Measurements from ENCODE around the gene UQCC5. TPM values are rescaled to one million over a fixed set of nuclear protein-coding genes. Genes with fewer than 3 reads are reported as not detected.

UQCC5 gene
- total RNA-seq, 2 donors from 2014 or later, result 0.78 to 7.3 TPM

DNA sequence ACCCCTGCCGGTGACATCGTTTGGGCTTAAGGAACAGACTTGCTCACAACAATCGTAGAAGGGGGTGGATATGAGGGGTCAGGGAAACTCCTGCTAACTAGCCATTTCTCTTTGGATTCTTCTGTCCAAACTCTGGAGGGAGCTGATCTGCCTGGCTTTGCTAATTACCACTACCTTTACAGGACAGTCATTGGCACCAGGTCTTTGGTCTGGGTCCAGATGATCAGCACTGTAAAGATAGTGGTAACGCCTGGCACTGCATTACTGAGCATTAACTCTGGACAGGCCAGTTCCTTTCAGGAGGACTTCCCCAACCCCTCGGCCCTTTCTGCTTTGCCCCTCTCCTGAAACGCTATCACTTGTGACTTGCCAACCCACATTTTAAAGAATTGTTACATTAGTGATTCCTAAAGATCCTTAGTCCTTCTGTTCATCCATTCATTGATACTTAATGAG lies 788 bp downstream of the UQCC5 start:
- Histone ChIP-seq H3K36me3 (replicated peaks in 1 of 2; ENCODE audit: insufficient read depth in 1 of 2, low read depth in 2 of 2) (no peaks in the 10 kb centered on the region), H3K27ac (peak overlapping the region; percentile 84 to 96 (median 92)), H3K4me1 (peaks cover 55% of the 10 kb centered on the region), H3K4me3 (peak overlapping the region; percentile 28 to 61), H3K27me3 (no peaks in the 10 kb centered on the region), H3K9me3 (no peaks in the 10 kb centered on the region)
- TF ChIP-seq POLR2A (IDR thresholded peaks at IDR 0.05), result no peak
- TF ChIP-seq, protein P1, sequence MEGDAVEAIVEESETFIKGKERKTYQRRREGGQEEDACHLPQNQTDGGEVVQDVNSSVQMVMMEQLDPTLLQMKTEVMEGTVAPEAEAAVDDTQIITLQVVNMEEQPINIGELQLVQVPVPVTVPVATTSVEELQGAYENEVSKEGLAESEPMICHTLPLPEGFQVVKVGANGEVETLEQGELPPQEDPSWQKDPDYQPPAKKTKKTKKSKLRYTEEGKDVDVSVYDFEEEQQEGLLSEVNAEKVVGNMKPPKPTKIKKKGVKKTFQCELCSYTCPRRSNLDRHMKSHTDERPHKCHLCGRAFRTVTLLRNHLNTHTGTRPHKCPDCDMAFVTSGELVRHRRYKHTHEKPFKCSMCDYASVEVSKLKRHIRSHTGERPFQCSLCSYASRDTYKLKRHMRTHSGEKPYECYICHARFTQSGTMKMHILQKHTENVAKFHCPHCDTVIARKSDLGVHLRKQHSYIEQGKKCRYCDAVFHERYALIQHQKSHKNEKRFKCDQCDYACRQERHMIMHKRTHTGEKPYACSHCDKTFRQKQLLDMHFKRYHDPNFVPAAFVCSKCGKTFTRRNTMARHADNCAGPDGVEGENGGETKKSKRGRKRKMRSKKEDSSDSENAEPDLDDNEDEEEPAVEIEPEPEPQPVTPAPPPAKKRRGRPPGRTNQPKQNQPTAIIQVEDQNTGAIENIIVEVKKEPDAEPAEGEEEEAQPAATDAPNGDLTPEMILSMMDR (IDR thresholded peaks at IDR 0.05), result peak in 1 of 7 experiments; percentile 23
- no peak for ATAC-seq
- 0 to 1% methylated on average over 6 of the region's 6 CpGs for WGBS, 2 donors
- intact Hi-C loops (cut with DNase I), result loop anchor here (10.0 kb wide), 1 partner anchor 82 kb away; the partner anchor contains the start of genes NISCH and TNNC1
- no peak for DNase-seq

GRCh38 chr3:52537726-52538421 lies 1.5 kb downstream of the UQCC5 start:
- intact Hi-C loops (cut with DNase I), result loop anchor here (10.0 kb wide), 1 partner anchor 83 kb away; the partner anchor contains the start of genes NISCH and TNNC1
- DNase-seq (peak in 1 of 4 donors; percentile 15), ATAC-seq (no peak)
- Histone ChIP-seq H3K36me3 (replicated peaks in 1 of 2; ENCODE audit: insufficient read depth in 1 of 2, low read depth in 2 of 2) (no peaks in the 10 kb centered on the region), H3K27me3 (no peaks in the 10 kb centered on the region), H3K9me3 (no peaks in the 10 kb centered on the region), H3K4me1 (peaks cover 50% of the 10 kb centered on the region), H3K4me3 (no peak overlapping the region), H3K27ac (peak overlapping the region in 3 of 4 donors; percentile 84 to 96 (median 93))
- TF ChIP-seq, protein P1 (IDR thresholded peaks at IDR 0.05), result no peak
- no peak for TF ChIP-seq POLR2A (IDR thresholded peaks at IDR 0.05)
- 39 to 52% methylated on average over 7 of the region's 7 CpGs for WGBS, 2 donors

DNA sequence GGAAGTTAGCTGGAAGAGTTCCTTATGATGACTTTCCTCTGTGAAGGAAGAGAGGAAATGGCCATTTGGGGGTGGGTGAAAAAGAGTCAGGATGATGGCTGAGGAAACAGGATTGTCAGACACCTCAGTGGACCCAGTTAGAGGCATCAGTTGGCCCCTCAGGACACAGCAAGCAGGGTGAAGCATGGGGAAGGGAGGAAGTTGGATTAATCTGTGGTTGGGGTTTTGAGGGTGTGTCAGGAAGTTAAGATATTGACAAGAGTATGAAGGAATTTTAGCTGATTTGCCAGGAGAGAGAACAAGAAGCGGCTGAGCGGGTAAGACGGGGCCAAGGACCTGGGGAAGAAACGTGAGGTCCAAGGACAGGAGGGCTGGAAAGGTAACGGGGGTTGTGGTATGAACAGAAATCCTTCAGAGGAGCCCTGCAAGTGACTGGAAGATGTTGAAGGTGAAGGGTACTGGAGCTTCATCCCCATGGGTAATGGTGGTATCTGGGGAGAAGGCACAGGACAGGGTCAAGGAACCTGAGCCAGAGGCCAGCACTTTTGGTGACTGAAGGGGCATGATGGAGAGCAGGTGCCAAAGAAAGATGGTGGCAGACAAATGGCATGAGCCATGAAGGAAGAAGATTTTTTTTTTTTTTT lies 2.7 kb downstream of the UQCC5 start:
- Histone ChIP-seq H3K4me1 (peaks cover 43% of the 10 kb centered on the region), H3K27me3 (no peaks in the 10 kb centered on the region), H3K36me3 (replicated peaks in 1 of 2; ENCODE audit: insufficient read depth in 1 of 2, low read depth in 2 of 2) (no peaks in the 10 kb centered on the region), H3K9me3 (no peaks in the 10 kb centered on the region), H3K27ac (peak overlapping the region in 1 of 4 donors; percentile 6), H3K4me3 (no peak overlapping the region)
- peak in 1 of 4 donors; percentile 7 for DNase-seq
- WGBS, 2 donors, result 59 to 71% methylated on average over 5 of the region's 5 CpGs
- intact Hi-C loops (cut with DNase I), result loop anchor here (10.0 kb wide), 1 partner anchor 84 kb away; the partner anchor contains the start of genes NISCH and TNNC1
- TF ChIP-seq POLR2A (IDR thresholded peaks at IDR 0.05), result no peak
- TF ChIP-seq, protein P1 (IDR thresholded peaks at IDR 0.05), result no peak
- no peak for ATAC-seq

- H3K27ac ChIP-seq, result no peak overlapping the region
Measured at GRCh38 chr3:52541050-52541449, 4.6 kb downstream of the UQCC5 start.

More at GRCh38 chr3:52541050-52541449, 4.6 kb downstream of the UQCC5 start:
- intact Hi-C loops (cut with DNase I), result no loop called here
- Histone ChIP-seq H3K27me3 (no peaks in the 10 kb centered on the region), H3K4me1 (peaks cover 34% of the 10 kb centered on the region), H3K4me3 (no peak overlapping the region), H3K9me3 (no peaks in the 10 kb centered on the region), H3K36me3 (replicated peaks in 1 of 2; ENCODE audit: insufficient read depth in 1 of 2, low read depth in 2 of 2) (no peaks in the 10 kb centered on the region)
- TF ChIP-seq, protein P1 (IDR thresholded peaks at IDR 0.05), result no peak
- no peak for TF ChIP-seq POLR2A (IDR thresholded peaks at IDR 0.05)
- ATAC-seq, result no peak
- WGBS, 2 donors, result 78% methylated on average over 2 of the region's 2 CpGs
- DNase-seq, result no peak

Data from body of pancreas (tissue), 4 donors.